Prostate gland (tissue), 2 donors: ENCODE data around the gene ABO.

Experiments used
- CTCF ChIP-seq, 4 experiments: fragments of 200-600 bp in 2 of 4; fragments of 450-650 bp in 2 of 4; sonication (generic) in 2 of 4; IDR thresholded peaks; 1 replicate in 3 of 4; 2 replicates in 1 of 4; pipeline ENCODE4 v1.5.1; 2016 to 2019; ENCODE audit warnings: antibody characterized with exemption in 4 of 4, mild to moderate bottlenecking in 2 of 4, moderate library complexity in 2 of 4
- POLR2A ChIP-seq: fragments of 450-650 bp; IDR thresholded peaks from one replicate; pipeline ENCODE4 v1.6.1; 2016; ENCODE audit warnings: antibody characterized with exemption, mild to moderate bottlenecking
- POLR2AphosphoS5 ChIP-seq: sonication (generic); formaldehyde crosslinking; IDR thresholded peaks from one replicate; pipeline ENCODE4 v1.6.1; 2017; ENCODE audit warnings: antibody characterized with exemption

- TF ChIP-seq POLR2A = no peak
- no peak for TF ChIP-seq CTCF (IDR thresholded peaks at IDR 0.05)
- no peak for TF ChIP-seq POLR2AphosphoS5
These were observed 2.5 kb upstream of the ABO start for GRCh38 chr9:133277467-133277866.
